HG02678 (cell line): ENCODE data around the gene HS6ST2.

Source experiments
- ATAC-seq: cut with Tn5 transposase; IDR thresholded peaks from one replicate; pipeline ENCODE4 v1.9.1; 2021; ENCODE audit warnings: mild to moderate bottlenecking, moderate library complexity; ENCODE audit not compliant: unreplicated experiment

The HS6ST2 gene

GRCh38 chrX:132692066-132692465, 266.4 kb downstream of the HS6ST2 start:
- no peak for ATAC-seq

- no peak for ATAC-seq
These were observed 268.5 kb downstream of the HS6ST2 start for GRCh38 chrX:132689612-132690563.

- no peak for ATAC-seq
These were observed 273.2 kb downstream of the HS6ST2 start for GRCh38 chrX:132685276-132685675.

- no peak for ATAC-seq
These were observed 281.2 kb downstream of the HS6ST2 start for GRCh38 chrX:132677233-132677716.

GRCh38 chrX:132676561-132677186, 281.8 kb downstream of the HS6ST2 start:
- ATAC-seq, result no peak

GRCh38 chrX:132676102-132676501, 282.3 kb downstream of the HS6ST2 start:
- ATAC-seq, result no peak

GRCh38 chrX:132673331-132673730, 285.1 kb downstream of the HS6ST2 start:
- no peak for ATAC-seq

GRCh38 chrX:132671229-132671641, 287.2 kb downstream of the HS6ST2 start:
- no peak for ATAC-seq

GRCh38 chrX:132669142-132669541, 289.3 kb downstream of the HS6ST2 start:
- ATAC-seq, result no peak

GRCh38 chrX:132668178-132668577, 290.3 kb downstream of the HS6ST2 start:
- no peak for ATAC-seq

- no peak for ATAC-seq
These were observed 292.8 kb downstream of the HS6ST2 start for GRCh38 chrX:132665676-132666075.

- no peak for ATAC-seq
These were observed 294.2 kb downstream of the HS6ST2 start for GRCh38 chrX:132664273-132664672.

GRCh38 chrX:132662844-132663243, 295.6 kb downstream of the HS6ST2 start:
- ATAC-seq, result no peak

- ATAC-seq, result no peak
These were observed 300.6 kb downstream of the HS6ST2 start for GRCh38 chrX:132657876-132658275.

GRCh38 chrX:132652871-132653270, 305.6 kb downstream of the HS6ST2 start:
- no peak for ATAC-seq

GRCh38 chrX:132651421-132652086, 306.9 kb downstream of the HS6ST2 start:
- no peak for ATAC-seq

GRCh38 chrX:132648895-132649294, 309.5 kb downstream of the HS6ST2 start:
- no peak for ATAC-seq

GRCh38 chrX:132639446-132639845, 319.0 kb downstream of the HS6ST2 start:
- no peak for ATAC-seq

- no peak for ATAC-seq
These were observed 320.1 kb downstream of the HS6ST2 start for GRCh38 chrX:132638313-132638712.

GRCh38 chrX:132636080-132636479, 322.3 kb downstream of the HS6ST2 start:
- no peak for ATAC-seq

GRCh38 chrX:132634521-132634920, 323.9 kb downstream of the HS6ST2 start:
- no peak for ATAC-seq
